Nephron progenitor cell (in vitro differentiated cells): ENCODE results near the gene FAH.
A peak's percentile ranks its signal among the peaks of the same experiment; 100 is the strongest.

ENCODE experiments used
- DNase-seq: peaks from one replicate; pipeline ENCODE4 v3.0.0; 2021
- H3K27ac Mint-ChIP-seq: 2 replicates; pipeline ENCODE4 v1.8.0; 2021; ENCODE audit warnings: mild to moderate bottlenecking, moderate library complexity, mixed read lengths
- H3K27me3 Mint-ChIP-seq: 2 replicates; pipeline ENCODE4 v1.8.0; 2021; ENCODE audit warnings: mild to moderate bottlenecking, low read depth, mixed read lengths; ENCODE audit not compliant: poor library complexity
- H3K36me3 Mint-ChIP-seq: 2 replicates; pipeline ENCODE4 v1.8.0; 2021; ENCODE audit warnings: low read depth, mixed read lengths
- H3K4me1 Mint-ChIP-seq: 2 replicates; pipeline ENCODE4 v1.8.0; 2021; ENCODE audit warnings: mixed read lengths
- H3K4me3 Mint-ChIP-seq: 2 replicates; pipeline ENCODE4 v1.8.0; 2021; ENCODE audit warnings: mild to moderate bottlenecking, moderate library complexity, mixed read lengths
- H3K9me3 Mint-ChIP-seq: 2 replicates; pipeline ENCODE4 v1.8.0; 2021; ENCODE audit warnings: mild to moderate bottlenecking, moderate library complexity, mixed read lengths
- TF ChIP-seq, protein P1 (sequence below): fragments of 200-600 bp; sonication (generic); IDR thresholded peaks from 2 replicates; pipeline ENCODE4 v1.5.0; 2021; ENCODE audit warnings: antibody characterized with exemption

FAH gene

DNA sequence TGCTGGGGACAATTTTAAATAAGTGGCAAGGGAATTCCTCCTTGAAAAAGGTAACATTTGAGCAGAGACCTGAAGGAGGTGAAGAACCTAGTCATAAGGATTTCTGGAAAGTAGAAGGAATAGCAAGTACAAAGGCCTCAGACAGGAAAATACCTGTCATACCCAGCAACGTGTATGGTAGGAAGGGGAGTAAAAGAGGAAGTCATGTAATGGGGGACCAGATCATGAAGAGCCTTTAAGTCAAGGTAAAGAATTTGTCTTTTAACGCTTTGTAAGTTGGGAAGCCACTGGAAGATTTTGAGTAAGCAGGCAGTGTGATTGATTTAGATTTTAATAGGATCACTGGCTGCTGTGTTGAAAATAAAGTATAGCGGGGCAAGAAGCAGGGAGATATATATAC is 43.4 kb upstream of the FAH start:
- H3K27ac Mint-ChIP-seq: peak overlapping the region; percentile 12
- no peak for DNase-seq
- no peaks in the 10 kb centered on the region for H3K9me3 Mint-ChIP-seq
- H3K4me1 Mint-ChIP-seq: peaks cover 28% of the 10 kb centered on the region
- no peaks in the 10 kb centered on the region for H3K27me3 Mint-ChIP-seq
- TF ChIP-seq, protein P1, sequence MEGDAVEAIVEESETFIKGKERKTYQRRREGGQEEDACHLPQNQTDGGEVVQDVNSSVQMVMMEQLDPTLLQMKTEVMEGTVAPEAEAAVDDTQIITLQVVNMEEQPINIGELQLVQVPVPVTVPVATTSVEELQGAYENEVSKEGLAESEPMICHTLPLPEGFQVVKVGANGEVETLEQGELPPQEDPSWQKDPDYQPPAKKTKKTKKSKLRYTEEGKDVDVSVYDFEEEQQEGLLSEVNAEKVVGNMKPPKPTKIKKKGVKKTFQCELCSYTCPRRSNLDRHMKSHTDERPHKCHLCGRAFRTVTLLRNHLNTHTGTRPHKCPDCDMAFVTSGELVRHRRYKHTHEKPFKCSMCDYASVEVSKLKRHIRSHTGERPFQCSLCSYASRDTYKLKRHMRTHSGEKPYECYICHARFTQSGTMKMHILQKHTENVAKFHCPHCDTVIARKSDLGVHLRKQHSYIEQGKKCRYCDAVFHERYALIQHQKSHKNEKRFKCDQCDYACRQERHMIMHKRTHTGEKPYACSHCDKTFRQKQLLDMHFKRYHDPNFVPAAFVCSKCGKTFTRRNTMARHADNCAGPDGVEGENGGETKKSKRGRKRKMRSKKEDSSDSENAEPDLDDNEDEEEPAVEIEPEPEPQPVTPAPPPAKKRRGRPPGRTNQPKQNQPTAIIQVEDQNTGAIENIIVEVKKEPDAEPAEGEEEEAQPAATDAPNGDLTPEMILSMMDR: no peak
- no peak overlapping the region for H3K4me3 Mint-ChIP-seq
- H3K36me3 Mint-ChIP-seq: peaks cover 4% of the 10 kb centered on the region

DNA sequence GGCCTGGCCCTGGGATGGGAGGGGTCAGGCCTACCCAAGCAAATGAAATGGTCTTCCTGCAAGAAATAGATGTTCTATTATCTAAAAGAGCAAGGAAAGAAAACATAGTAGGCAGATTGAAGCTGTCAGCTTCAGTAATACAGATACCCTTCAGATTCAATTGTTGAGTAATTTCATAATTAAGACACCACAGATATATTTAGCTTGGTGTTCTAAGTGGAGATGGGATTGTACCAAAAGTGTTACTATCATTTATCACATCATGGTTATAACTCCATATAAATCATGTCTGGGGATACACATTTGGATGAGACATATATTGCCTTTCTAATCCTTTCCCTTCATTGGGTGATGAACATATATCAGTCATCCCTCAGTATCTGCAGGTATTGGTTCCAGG is 41.9 kb upstream of the FAH start:
- peaks cover 29% of the 10 kb centered on the region for H3K4me1 Mint-ChIP-seq
- H3K4me3 Mint-ChIP-seq: no peak overlapping the region
- TF ChIP-seq, protein P1: no peak
- H3K36me3 Mint-ChIP-seq: peaks cover 4% of the 10 kb centered on the region
- no peak overlapping the region for H3K27ac Mint-ChIP-seq
- no peak for DNase-seq
- peaks cover 3% of the 10 kb centered on the region for H3K27me3 Mint-ChIP-seq
- no peaks in the 10 kb centered on the region for H3K9me3 Mint-ChIP-seq

DNA sequence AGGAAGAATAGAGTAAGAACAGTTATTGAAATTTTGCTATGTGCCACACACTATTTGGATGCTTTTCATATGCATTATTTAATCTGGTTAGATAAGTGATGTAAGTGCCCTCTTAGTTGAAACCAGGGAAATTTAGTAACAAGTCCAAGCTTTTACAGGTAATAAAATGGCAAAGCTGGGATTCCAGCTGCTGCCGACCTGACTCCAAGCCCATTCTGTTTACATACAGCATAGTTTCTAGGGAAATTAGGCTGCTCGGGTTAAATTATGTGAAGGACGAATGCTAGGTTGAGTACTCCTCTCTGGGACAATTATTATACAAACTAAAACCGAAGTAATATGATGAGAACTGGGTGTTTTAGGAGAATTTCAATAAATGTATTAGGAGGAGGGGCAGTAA is 38.7 kb upstream of the FAH start:
- Mint-ChIP-seq H3K9me3 (no peaks in the 10 kb centered on the region), H3K4me3 (no peak overlapping the region), H3K27ac (peak overlapping the region; percentile 60), H3K36me3 (no peaks in the 10 kb centered on the region), H3K27me3 (peaks cover 3% of the 10 kb centered on the region), H3K4me1 (peaks cover 22% of the 10 kb centered on the region)
- TF ChIP-seq, protein P1: no peak
- no peak for DNase-seq

DNA sequence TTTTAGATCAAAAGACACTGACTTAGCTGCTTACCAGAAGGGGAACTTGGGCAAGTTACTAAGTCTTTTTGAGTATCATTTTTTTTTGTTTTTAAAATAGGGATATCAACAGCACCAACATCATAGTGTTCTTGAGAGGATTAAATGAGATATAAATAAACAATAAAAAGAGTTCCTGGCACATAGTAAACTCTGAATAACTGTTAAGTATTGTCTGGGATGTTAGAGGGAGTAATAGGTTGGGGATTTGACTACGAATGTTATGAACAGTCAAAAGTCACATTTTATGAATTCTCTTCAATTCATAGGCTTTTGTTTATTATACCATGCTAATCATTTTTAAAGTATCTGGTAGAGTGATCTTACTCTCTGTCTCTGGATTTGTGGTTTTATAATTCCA is 37.8 kb upstream of the FAH start:
- TF ChIP-seq, protein P1: no peak
- H3K9me3 Mint-ChIP-seq: no peaks in the 10 kb centered on the region
- no peak for DNase-seq
- H3K27me3 Mint-ChIP-seq: peaks cover 3% of the 10 kb centered on the region
- no peak overlapping the region for H3K27ac Mint-ChIP-seq
- H3K36me3 Mint-ChIP-seq: no peaks in the 10 kb centered on the region
- H3K4me1 Mint-ChIP-seq: peaks cover 17% of the 10 kb centered on the region
- no peak overlapping the region for H3K4me3 Mint-ChIP-seq

DNA sequence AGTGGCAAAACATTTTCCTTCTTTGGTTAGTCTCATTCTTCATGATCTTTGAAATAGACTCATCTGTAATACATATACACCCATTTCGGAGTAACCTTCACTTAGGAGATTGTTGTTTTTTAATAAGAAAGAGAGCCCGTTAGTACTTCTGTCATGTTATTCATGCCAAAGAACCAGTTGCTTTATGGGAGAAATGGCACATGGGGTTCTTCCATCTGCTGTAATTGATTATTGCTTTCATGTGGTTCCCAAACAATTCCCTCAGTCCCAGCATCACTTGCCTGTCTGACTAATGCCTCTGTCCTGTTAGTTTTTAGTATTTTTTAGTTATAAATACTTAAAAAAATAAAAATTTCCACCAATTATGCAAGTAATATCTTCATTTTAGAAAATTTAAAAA is 33.8 kb upstream of the FAH start:
- DNase-seq: no peak
- Mint-ChIP-seq H3K4me3 (no peak overlapping the region), H3K27me3 (peaks cover 3% of the 10 kb centered on the region), H3K9me3 (no peaks in the 10 kb centered on the region), H3K27ac (no peak overlapping the region), H3K4me1 (peaks cover 6% of the 10 kb centered on the region), H3K36me3 (peaks cover 22% of the 10 kb centered on the region)
- TF ChIP-seq, protein P1: no peak

DNA sequence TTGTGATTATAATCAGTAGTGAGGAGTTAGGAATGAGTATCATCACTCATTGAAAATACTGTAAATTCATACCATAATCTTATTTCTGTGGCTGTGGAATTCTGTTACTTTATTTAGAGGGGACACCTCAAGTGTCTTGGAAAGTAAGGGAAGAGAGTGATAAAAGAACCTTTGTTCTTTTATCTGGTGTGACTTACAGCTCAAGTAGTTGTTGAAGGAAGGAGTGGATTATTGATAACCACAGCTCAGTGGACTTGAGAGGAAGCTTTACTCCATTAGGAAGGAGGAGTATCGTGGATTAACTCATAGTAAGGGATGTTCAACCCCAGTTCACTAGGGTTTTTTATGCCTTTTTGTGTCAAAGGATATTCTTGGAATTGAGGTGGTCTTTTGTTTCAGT is 32.2 kb upstream of the FAH start:
- no peak for DNase-seq
- TF ChIP-seq, protein P1: no peak
- Mint-ChIP-seq H3K27me3 (no peaks in the 10 kb centered on the region), H3K27ac (no peak overlapping the region), H3K36me3 (peaks cover 39% of the 10 kb centered on the region), H3K9me3 (no peaks in the 10 kb centered on the region), H3K4me3 (no peak overlapping the region), H3K4me1 (no peaks in the 10 kb centered on the region)
